ENCODE results near the gene BTG2. TPM values are rescaled to one million over a fixed set of nuclear protein-coding genes. Genes with fewer than 3 reads are reported as not detected.
"Not testable (repeated sequence)": the region's sequence is repeated elsewhere in the genome, so short reads cannot be mapped to it uniquely, and the experiment has no call there.

BTG2 gene
- polyA plus RNA-seq, 3 donors from 2014 or later: 112 to 147 (median 127) TPM

- Mint-ChIP-seq H3K4me3 (peak overlapping the region; percentile 84 to 91 (median 85)), H3K9me3 (no peaks in the 10 kb centered on the region), H3K36me3 (peaks cover 0 to 3% (median 0%) of the 10 kb centered on the region in 3 donors), H3K27ac (peak overlapping the region; percentile 98 to 100 (median 100)), H3K27me3 (ENCODE audit: low read depth in 3 of 3) (peaks cover 29 to 44% (median 36%) of the 10 kb centered on the region in 3 donors), H3K4me1 (peaks cover 68 to 73% of the 10 kb centered on the region in 2 donors)
- peak; percentile 98 for DNase-seq
These were observed 14.8 kb upstream of the BTG2 start for GRCh38 chr1:203290261-203291089.

- H3K4me1 Mint-ChIP-seq: peaks cover 60 to 73% of the 10 kb centered on the region in 2 donors
- H3K27ac Mint-ChIP-seq: peak overlapping the region; percentile 98 to 100 (median 100)
- H3K36me3 Mint-ChIP-seq: peaks cover 0 to 3% (median 0%) of the 10 kb centered on the region in 3 donors
- DNase-seq: no peak
- H3K27me3 Mint-ChIP-seq (ENCODE audit: low read depth in 3 of 3): peaks cover 28 to 44% (median 36%) of the 10 kb centered on the region in 3 donors
- H3K4me3 Mint-ChIP-seq: peak overlapping the region; percentile 84 to 91 (median 85)
- no peaks in the 10 kb centered on the region for H3K9me3 Mint-ChIP-seq
These were observed 13.9 kb upstream of the BTG2 start for GRCh38 chr1:203291201-203292096.

GRCh38 chr1:203295796-203296195 lies 9.5 kb upstream of the BTG2 start:
- Mint-ChIP-seq H3K4me3 (no peak overlapping the region), H3K27me3 (ENCODE audit: low read depth in 3 of 3) (peaks cover 0 to 6% (median 5%) of the 10 kb centered on the region in 3 donors), H3K4me1 (peaks cover 24 to 61% of the 10 kb centered on the region in 2 donors), H3K36me3 (peaks cover 0 to 3% (median 0%) of the 10 kb centered on the region in 3 donors), H3K9me3 (no peaks in the 10 kb centered on the region), H3K27ac (peak overlapping the region in 4 of 6 donors; percentile 15 to 100 (median 92))
- no peak for DNase-seq

- Mint-ChIP-seq H3K9me3 (no peaks in the 10 kb centered on the region), H3K4me3 (no peak overlapping the region), H3K4me1 (peaks cover 23 to 60% of the 10 kb centered on the region in 2 donors), H3K27ac (peak overlapping the region in 5 of 6 donors; percentile 37 to 100 (median 86)), H3K36me3 (peaks cover 0 to 3% (median 0%) of the 10 kb centered on the region in 3 donors), H3K27me3 (ENCODE audit: low read depth in 3 of 3) (peaks cover 0 to 3% (median 0%) of the 10 kb centered on the region in 3 donors)
- DNase-seq: no peak
These were observed 8.8 kb upstream of the BTG2 start for GRCh38 chr1:203296460-203297073.

DNA sequence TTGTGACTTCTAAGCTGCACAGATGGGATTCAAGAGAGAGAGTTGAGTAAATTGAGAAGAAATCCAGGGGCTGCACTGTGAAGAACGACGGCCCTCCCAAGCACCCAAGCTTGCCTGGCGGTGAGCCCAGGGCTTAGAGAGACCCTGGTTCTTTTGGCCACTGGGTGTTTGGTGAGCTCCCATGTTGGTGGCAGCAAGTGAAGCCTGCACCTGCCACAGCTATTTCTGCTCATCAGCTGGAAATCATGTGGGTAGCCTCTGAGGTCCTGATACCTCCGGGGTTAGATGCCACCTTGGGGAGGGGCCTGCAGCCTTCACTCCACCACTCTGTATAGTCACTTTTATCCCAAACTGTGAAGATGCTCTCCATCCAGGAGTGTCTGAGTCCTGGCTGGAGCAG lies 6.2 kb upstream of the BTG2 start:
- H3K27ac Mint-ChIP-seq: peak overlapping the region in 2 of 6 donors; percentile 16 to 39
- H3K27me3 Mint-ChIP-seq (ENCODE audit: low read depth in 3 of 3): peaks cover 3 to 6% (median 3%) of the 10 kb centered on the region in 3 donors
- peaks cover 32 to 70% of the 10 kb centered on the region in 2 donors for H3K4me1 Mint-ChIP-seq
- no peak for DNase-seq
- H3K4me3 Mint-ChIP-seq: no peak overlapping the region
- H3K36me3 Mint-ChIP-seq: peaks cover 0 to 3% (median 0%) of the 10 kb centered on the region in 3 donors
- H3K9me3 Mint-ChIP-seq: no peaks in the 10 kb centered on the region

- peaks cover 9 to 13% (median 10%) of the 10 kb centered on the region in 3 donors for H3K27me3 Mint-ChIP-seq (ENCODE audit: low read depth in 3 of 3)
- H3K4me1 Mint-ChIP-seq: peaks cover 39 to 77% of the 10 kb centered on the region in 2 donors
- H3K27ac Mint-ChIP-seq: peak overlapping the region in 4 of 6 donors; percentile 22 to 61 (median 42)
- not testable (repeated sequence) for H3K36me3 Mint-ChIP-seq, H3K4me3 Mint-ChIP-seq, H3K9me3 Mint-ChIP-seq, DNase-seq
These were observed 5.4 kb upstream of the BTG2 start for GRCh38 chr1:203299719-203300429.

DNA sequence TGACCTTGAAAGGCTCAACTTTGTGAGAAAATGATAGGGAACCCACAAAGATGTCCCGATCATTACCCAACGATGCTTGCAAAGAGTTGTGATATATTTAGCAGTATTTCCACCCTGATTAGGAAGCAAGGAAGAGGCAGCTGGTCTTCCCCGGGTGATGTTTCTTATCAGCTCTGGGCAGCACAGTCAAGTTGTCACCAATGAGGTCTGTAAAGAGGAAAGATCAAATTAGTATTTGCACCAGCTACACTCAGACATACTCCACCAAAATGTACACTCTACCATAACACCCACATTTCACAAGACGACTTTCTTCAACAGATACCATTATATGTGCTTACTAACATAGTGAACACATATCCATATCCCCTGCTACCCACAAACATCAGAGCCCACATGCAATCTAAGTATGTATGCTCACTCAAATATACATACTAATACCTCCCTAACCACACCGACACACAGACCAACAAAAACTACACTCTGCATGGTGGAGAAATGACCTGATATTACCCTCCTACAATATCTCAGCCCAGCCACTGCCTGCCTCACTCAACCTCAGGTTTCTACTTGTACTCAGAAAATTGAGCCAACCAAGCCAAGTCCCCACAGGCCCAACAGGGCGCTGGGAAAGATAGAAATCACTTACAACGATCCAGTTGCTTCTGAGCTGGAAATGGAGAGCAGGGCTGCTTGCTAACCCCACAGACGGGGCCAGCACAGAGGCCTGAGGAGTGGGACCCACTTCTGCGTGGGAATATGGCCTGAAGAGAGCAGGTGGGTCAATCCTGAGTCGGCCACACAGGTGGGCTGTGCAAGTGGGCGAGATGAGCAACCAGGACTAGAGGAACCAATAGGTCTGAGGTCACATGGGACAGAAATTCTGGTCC lies 4.6 kb upstream of the BTG2 start:
- DNase-seq: no peak
- H3K36me3 Mint-ChIP-seq: no peaks in the 10 kb centered on the region
- H3K27me3 Mint-ChIP-seq (ENCODE audit: low read depth in 3 of 3): peaks cover 15 to 20% (median 15%) of the 10 kb centered on the region in 3 donors

GRCh38 chr1:203301331-203301668 lies 4.0 kb upstream of the BTG2 start:
- H3K36me3 Mint-ChIP-seq: no peaks in the 10 kb centered on the region
- H3K27ac Mint-ChIP-seq: peak overlapping the region in 1 of 6 donors; percentile 27
- no peaks in the 10 kb centered on the region for H3K9me3 Mint-ChIP-seq
- peaks cover 41 to 69% of the 10 kb centered on the region in 2 donors for H3K4me1 Mint-ChIP-seq
- DNase-seq: no peak
- H3K4me3 Mint-ChIP-seq: peak overlapping the region in 1 of 5 donors; percentile 34
- H3K27me3 Mint-ChIP-seq (ENCODE audit: low read depth in 3 of 3): peaks cover 18 to 27% (median 21%) of the 10 kb centered on the region in 3 donors

More for the DNA sequence above, 4.6 kb upstream of the BTG2 start:
- Mint-ChIP-seq H3K9me3 (no peaks in the 10 kb centered on the region), H3K4me1 (peaks cover 41 to 76% of the 10 kb centered on the region in 2 donors), H3K4me3 (peak overlapping the region in 1 of 5 donors; percentile 5), H3K27ac (peak overlapping the region; percentile 8 to 76 (median 34))

DNA sequence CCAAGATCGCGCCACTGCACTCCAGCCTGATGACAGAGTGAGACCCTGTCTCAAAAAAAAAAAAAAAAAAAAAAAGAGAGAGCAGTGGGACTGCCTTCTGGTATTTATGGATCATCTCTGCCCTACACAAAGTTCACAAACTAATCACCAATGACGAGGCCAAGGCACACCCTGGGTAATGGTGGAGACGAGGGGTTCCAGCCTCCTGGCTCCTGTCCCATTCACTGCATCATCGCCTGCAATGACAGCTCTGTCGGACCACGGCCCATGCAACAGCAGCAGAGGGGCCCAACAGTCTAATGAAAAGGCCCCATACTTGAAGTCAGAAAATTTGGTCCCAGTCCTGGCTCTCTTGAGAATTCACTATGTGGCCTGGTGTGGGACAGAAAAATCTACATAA lies 2.9 kb upstream of the BTG2 start:
- DNase-seq: no peak
- Mint-ChIP-seq H3K27ac (peak overlapping the region; percentile 99 to 100 (median 100)), H3K4me1 (peaks cover 51 to 70% of the 10 kb centered on the region in 2 donors), H3K36me3 (peaks cover 6 to 10% (median 9%) of the 10 kb centered on the region in 3 donors), H3K4me3 (peak overlapping the region in 3 of 5 donors; percentile 44 to 99 (median 72)), H3K27me3 (ENCODE audit: low read depth in 3 of 3) (peaks cover 25 to 38% (median 33%) of the 10 kb centered on the region in 3 donors), H3K9me3 (no peaks in the 10 kb centered on the region)

GRCh38 chr1:203302894-203303293 lies 2.4 kb upstream of the BTG2 start:
- H3K27me3 Mint-ChIP-seq (ENCODE audit: low read depth in 3 of 3): peaks cover 29 to 43% (median 36%) of the 10 kb centered on the region in 3 donors
- DNase-seq: peak in 1 of 3 donors; percentile 41
- peak overlapping the region; percentile 99 to 100 (median 100) for H3K27ac Mint-ChIP-seq
- H3K4me1 Mint-ChIP-seq: peaks cover 55 to 74% of the 10 kb centered on the region in 2 donors
- H3K9me3 Mint-ChIP-seq: no peaks in the 10 kb centered on the region
- peak overlapping the region in 4 of 5 donors; percentile 87 to 99 (median 94) for H3K4me3 Mint-ChIP-seq
- H3K36me3 Mint-ChIP-seq: peaks cover 10 to 14% (median 14%) of the 10 kb centered on the region in 3 donors

- Mint-ChIP-seq H3K4me1 (peaks cover 71 to 76% of the 10 kb centered on the region in 2 donors), H3K4me3 (peak overlapping the region; percentile 87 to 99 (median 97)), H3K27me3 (ENCODE audit: low read depth in 3 of 3) (peaks cover 36 to 56% (median 52%) of the 10 kb centered on the region in 3 donors), H3K27ac (peak overlapping the region; percentile 99 to 100 (median 100)), H3K9me3 (no peaks in the 10 kb centered on the region), H3K36me3 (peaks cover 22 to 29% (median 26%) of the 10 kb centered on the region in 3 donors)
- DNase-seq: peak; percentile 69 to 72 (median 71)
These were observed 864 bp upstream of the BTG2 start for GRCh38 chr1:203304391-203304918.

- Mint-ChIP-seq H3K27me3 (ENCODE audit: low read depth in 3 of 3) (peaks cover 40 to 63% (median 55%) of the 10 kb centered on the region in 3 donors), H3K36me3 (peaks cover 30 to 39% (median 34%) of the 10 kb centered on the region in 3 donors), H3K27ac (peak overlapping the region; percentile 95 to 100 (median 99)), H3K4me3 (peak overlapping the region; percentile 95 to 99 (median 99)), H3K4me1 (peaks cover 76 to 80% of the 10 kb centered on the region in 2 donors), H3K9me3 (no peaks in the 10 kb centered on the region)
- no peak for DNase-seq
These were observed 430 bp downstream of the BTG2 start for GRCh38 chr1:203305809-203306088.

Measured in immature natural killer cell (primary cell).